ENCODE data around the gene RGS6. TPM values are rescaled to one million over a fixed set of nuclear protein-coding genes. Genes with fewer than 3 reads are reported as not detected.

The RGS6 gene
- total RNA-seq, 1 donor from 2014 or later = 2.0 TPM

DNA sequence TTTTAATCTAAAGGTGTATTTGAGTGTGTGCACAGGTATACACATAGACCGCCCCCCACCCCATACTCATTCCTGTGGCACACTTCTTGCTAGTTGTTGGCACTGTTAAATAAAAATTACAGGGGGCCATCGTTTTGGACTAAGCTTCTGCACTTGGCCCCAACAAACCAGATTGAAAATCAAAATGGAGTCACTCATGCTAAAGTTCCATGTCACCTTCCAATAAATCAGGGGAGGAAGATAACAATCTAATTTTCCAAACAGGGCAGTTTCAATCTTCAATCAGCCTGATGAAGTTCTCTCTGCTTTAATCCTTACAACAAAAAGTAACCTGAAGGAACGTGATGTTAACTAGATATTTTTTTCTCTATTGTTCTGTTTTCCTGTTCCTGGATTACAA is 78.2 kb downstream of the RGS6 start:
- Mint-ChIP-seq H3K9me3 (peaks cover 5% of the 10 kb centered on the region), H3K27ac (no peak overlapping the region), H3K4me3 (no peak overlapping the region), H3K4me1 (no peaks in the 10 kb centered on the region), H3K27me3 (ENCODE audit: low read depth) (peaks cover 4% of the 10 kb centered on the region), H3K36me3 (no peaks in the 10 kb centered on the region)
- TF ChIP-seq, protein P1, sequence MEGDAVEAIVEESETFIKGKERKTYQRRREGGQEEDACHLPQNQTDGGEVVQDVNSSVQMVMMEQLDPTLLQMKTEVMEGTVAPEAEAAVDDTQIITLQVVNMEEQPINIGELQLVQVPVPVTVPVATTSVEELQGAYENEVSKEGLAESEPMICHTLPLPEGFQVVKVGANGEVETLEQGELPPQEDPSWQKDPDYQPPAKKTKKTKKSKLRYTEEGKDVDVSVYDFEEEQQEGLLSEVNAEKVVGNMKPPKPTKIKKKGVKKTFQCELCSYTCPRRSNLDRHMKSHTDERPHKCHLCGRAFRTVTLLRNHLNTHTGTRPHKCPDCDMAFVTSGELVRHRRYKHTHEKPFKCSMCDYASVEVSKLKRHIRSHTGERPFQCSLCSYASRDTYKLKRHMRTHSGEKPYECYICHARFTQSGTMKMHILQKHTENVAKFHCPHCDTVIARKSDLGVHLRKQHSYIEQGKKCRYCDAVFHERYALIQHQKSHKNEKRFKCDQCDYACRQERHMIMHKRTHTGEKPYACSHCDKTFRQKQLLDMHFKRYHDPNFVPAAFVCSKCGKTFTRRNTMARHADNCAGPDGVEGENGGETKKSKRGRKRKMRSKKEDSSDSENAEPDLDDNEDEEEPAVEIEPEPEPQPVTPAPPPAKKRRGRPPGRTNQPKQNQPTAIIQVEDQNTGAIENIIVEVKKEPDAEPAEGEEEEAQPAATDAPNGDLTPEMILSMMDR (IDR thresholded peaks at IDR 0.05; ENCODE audit: unreplicated experiment) = no peak
- no peak for DNase-seq (ENCODE audit: low spot score in 2 of 2, unreplicated experiment in 2 of 2)

DNA sequence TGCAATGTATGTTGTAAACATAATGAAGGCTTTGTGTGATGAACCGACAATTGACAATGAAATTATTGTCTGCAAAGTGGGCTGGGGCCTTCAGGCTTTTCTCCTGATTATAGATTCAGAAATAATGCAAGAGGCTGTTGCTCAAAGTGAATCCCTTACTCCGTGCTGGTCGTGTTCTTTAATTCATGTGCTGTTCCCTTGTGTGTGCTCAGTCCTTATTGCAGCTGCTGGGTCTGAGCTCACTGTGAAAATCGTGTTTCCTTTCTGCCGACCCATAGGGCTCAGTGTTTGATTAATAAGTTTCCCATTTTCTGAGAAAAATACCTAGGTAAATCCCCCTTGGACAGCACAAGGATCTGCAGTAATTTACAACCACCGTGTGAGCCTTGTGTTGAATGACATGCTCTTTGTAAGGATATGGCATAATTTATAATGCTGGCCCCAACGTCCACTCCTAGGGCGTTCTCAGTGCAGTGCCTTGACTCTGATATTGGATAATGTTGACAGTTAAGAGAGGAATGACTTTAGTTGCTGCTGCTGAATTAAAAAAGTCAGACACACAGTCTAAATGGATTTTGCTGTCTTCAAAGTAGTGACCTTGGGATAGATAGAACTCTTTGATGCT is 81.6 kb downstream of the RGS6 start:
- Mint-ChIP-seq H3K36me3 (no peaks in the 10 kb centered on the region), H3K27me3 (ENCODE audit: low read depth) (peaks cover 4% of the 10 kb centered on the region), H3K4me1 (no peaks in the 10 kb centered on the region), H3K9me3 (peaks cover 15% of the 10 kb centered on the region), H3K4me3 (no peak overlapping the region), H3K27ac (no peak overlapping the region)
- TF ChIP-seq, protein P1 (IDR thresholded peaks at IDR 0.05; ENCODE audit: unreplicated experiment) = no peak
- no peak for DNase-seq (ENCODE audit: low spot score in 2 of 2, unreplicated experiment in 2 of 2)

DNA sequence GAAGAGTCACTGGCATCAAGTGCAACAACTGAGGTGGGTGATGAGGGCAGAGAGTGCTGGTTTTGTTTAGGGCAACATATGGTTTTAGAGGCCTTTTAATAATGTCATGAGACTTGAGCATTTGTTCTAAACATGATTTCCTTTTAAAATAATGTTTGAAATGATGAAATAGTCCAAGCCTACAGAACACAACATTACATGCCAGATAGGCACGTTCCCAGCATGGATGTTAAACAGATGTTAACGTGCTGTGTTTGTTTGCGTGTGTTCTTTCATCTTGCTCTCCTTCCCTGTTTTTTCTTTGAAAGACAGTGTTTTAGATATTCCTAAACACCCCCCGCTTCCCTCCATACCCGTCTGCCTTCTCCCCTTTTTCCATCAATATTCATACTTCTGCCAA is 82.3 kb downstream of the RGS6 start:
- Mint-ChIP-seq H3K36me3 (no peaks in the 10 kb centered on the region), H3K27me3 (ENCODE audit: low read depth) (peaks cover 7% of the 10 kb centered on the region), H3K9me3 (peaks cover 15% of the 10 kb centered on the region), H3K4me1 (no peaks in the 10 kb centered on the region), H3K4me3 (no peak overlapping the region), H3K27ac (no peak overlapping the region)
- no peak for DNase-seq (ENCODE audit: low spot score in 2 of 2, unreplicated experiment in 2 of 2)
- TF ChIP-seq, protein P1 (IDR thresholded peaks at IDR 0.05; ENCODE audit: unreplicated experiment) = no peak

DNA sequence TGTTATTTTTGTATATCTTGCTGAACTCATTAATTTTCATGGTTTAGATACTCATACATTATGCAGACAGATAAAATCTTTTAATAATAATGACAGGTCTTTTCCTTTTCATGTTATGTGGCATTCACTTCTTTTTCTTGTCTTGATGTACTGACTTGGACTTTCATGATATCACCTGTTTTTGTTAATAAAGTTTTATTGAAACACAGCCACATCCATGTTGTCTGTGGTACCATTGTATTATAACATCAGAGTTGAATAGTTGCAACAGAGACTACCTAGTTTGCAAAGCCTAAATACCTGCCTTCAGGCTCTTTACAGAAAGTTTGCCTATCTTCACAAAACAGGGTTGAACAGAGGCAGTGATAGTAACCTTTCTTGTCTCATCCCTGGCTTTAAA is 85.1 kb downstream of the RGS6 start:
- Mint-ChIP-seq H3K27me3 (ENCODE audit: low read depth) (peaks cover 20% of the 10 kb centered on the region), H3K36me3 (no peaks in the 10 kb centered on the region), H3K9me3 (peaks cover 15% of the 10 kb centered on the region), H3K27ac (no peak overlapping the region), H3K4me1 (no peaks in the 10 kb centered on the region), H3K4me3 (no peak overlapping the region)
- TF ChIP-seq, protein P1 (IDR thresholded peaks at IDR 0.05; ENCODE audit: unreplicated experiment) = no peak
- no peak for DNase-seq (ENCODE audit: low spot score in 2 of 2, unreplicated experiment in 2 of 2)

DNA sequence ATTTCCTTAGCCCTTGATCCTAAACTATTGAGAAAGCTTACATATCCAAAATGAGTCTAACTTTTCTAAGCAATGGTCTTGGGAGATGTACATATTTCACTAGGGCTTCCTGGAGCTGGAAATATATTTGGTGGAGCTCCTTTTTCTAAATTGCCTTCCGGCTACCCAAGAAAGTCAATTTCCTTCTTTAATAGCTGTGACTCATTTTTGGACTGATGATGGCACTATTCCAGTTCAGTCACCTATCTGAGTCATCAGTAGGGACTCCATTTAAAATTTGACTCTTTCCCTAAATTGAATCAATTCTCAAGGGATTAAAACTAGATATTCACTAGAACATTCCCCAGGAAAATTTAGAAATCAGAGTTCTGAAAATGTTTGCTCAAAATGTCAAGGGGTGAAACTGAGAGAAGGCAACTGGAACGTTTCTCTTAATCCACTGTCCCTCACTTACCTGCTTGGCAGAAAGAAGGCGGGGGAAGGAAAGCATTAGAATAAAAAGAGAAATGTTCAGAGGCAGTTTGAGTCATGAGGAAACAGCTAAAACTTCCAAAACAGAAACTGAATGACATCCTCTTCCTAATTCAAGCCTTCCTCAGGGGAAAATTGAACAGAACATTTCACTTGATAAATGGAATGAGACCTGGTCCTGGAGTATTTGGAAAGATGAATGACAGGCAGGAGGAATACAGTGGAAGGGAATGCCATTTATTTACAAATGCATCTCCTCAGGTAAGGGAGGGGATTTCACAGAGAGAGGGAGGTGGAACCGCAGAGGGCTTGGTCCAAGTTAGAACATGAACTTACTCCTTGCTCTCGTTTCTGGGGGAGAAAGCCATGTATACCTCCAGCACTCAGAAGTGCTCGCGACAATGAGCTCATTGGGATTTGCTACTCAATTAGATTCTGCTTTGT is 91.2 kb downstream of the RGS6 start:
- no peak overlapping the region for H3K27ac Mint-ChIP-seq
- peaks cover 41% of the 10 kb centered on the region for H3K27me3 Mint-ChIP-seq (ENCODE audit: low read depth)
- no peaks in the 10 kb centered on the region for H3K36me3 Mint-ChIP-seq
- H3K4me3 Mint-ChIP-seq = no peak overlapping the region
- H3K9me3 Mint-ChIP-seq = no peaks in the 10 kb centered on the region
- DNase-seq (ENCODE audit: low spot score in 2 of 2, unreplicated experiment in 2 of 2) = no peak
- H3K4me1 Mint-ChIP-seq = no peaks in the 10 kb centered on the region
- TF ChIP-seq, protein P1 (IDR thresholded peaks at IDR 0.05; ENCODE audit: unreplicated experiment) = no peak
